ENCODE measurements around the gene ANKMY1. TPM values are rescaled to one million over a fixed set of nuclear protein-coding genes. Genes with fewer than 3 reads are reported as not detected.

Gene ANKMY1
- total RNA-seq, 2 donors from 2014 or later: 18.5 to 19.9 TPM

Small RNA genes lying within 50 kb of the gene (microRNA-seq; reads per million reads assigned to microRNA genes)
- 192 to 866 reads per million in 2 donors for gene MIR149

Other genes with a start within 250 kb of the ANKMY1 start
- gene GPC1, start 122.3 kb downstream of the ANKMY1 start, total RNA-seq: 10 to 100 TPM; 10.4 to 20.0 TPM
- gene DUSP28, start 2.4 kb upstream of the ANKMY1 start, total RNA-seq: 1 to 10 TPM; 4.1 to 6.0 TPM
- 100 to 1,000 TPM in 1 of 2 donors, 10 to 100 TPM in 1; 91.4 to 107 TPM for gene RNPEPL1, start 10.5 kb upstream of the ANKMY1 start, total RNA-seq
- 10 to 100 TPM; 33.6 to 36.1 TPM for gene CAPN10, start 28.7 kb upstream of the ANKMY1 start, total RNA-seq
- gene GPR35, start 67.5 kb upstream of the ANKMY1 start, total RNA-seq: 10 to 100 TPM; 67.5 to 84.3 TPM
- 1 to 10 TPM in 1 of 2 donors, under 1 TPM in 1; 0.85 to 2.4 TPM for gene AQP12B, start 124.9 kb upstream of the ANKMY1 start, total RNA-seq
- gene AQP12A, start 133.9 kb upstream of the ANKMY1 start, total RNA-seq: 1 to 10 TPM in 1 of 2 donors, under 1 TPM in 1; 0.92 to 4.0 TPM

Data from left colon (tissue), 2 donors.